GM20431 (cell line): Measurements from ENCODE around the gene WIPF2.
"Not testable (repeated sequence)": the region's sequence is repeated elsewhere in the genome, so short reads cannot be mapped to it uniquely, and the experiment has no call there.

Experiments used
- in situ Hi-C: fragments of 300-500 bp; cut with MseI, MboI; formaldehyde crosslinking; loops from one replicate; pipeline ENCODE4 v1.15.0; 2020; ENCODE audit warnings: low sequenced_read_pairs; ENCODE audit not compliant: unreplicated experiment

The WIPF2 gene

DNA sequence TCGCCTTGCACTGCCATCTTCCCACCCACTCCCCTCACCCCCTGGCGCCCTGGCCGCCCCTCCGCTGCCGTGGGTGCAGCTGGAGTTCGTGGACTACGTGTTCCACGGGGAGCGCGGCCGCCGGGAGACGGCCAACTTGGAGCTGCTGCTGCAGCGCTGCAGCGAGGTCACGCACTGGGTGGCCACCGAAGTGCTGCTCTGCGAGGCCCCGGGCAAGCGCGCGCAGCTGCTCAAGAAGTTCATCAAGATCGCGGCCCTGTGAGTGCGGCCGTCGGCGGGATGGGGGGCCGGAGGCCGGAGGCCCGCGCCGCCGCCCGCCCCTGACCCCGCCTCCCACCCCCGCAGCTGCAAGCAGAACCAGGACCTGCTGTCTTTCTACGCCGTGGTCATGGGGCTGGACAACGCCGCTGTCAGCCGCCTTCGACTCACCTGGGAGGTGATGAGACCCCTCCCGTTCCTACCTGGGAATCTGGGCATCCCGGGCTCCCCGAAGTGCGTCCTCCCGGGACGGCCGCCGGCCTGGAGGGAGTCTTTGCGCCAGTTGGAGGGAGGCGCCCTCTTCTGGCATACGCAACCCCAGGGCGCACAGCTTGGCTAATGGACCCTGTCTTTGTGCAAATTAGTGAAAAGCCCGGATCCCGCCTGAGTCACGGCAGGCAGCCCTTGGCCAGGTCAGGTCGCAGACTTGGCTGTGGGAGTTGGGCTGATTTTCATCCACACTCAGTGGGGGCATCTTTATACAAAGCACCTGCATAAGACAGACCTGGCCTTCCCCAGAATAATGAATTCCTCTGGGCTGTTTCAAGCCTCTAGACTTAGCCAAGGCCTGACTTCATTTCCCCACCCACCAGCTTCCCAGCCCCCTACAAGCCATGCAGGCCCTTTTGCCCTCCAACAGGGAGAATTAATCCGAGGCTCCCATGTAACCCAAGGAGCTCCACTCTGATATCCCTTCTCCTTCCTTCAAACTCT lies 27.6 kb upstream of the WIPF2 start:
- in situ Hi-C loops: no loop called here

- in situ Hi-C loops: no loop called here
Measured at GRCh38 chr17:40192961-40193360, 26.1 kb upstream of the WIPF2 start.

DNA sequence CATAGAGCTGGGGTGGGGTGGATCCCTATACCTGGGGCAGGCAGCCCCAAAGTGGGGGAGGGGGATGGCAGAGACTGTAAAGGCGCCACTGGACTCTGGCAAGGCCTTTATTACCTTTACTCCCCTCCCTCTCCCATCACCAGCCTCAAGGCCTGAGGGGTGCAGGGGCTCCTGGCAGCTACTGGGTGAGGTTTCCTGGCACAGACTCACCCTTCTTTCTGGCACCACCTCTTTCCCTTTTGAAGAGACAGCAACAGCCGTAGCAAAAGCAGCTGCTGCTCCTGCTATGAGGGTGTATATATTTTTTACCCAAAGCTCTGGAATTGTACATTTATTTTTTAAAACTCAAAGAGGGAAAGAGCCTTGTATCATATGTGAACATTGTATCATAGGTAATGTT lies 24.3 kb upstream of the WIPF2 start:
- in situ Hi-C loops: no loop called here

GRCh38 chr17:40197550-40197949 lies 21.6 kb upstream of the WIPF2 start:
- in situ Hi-C loops: no loop called here

DNA sequence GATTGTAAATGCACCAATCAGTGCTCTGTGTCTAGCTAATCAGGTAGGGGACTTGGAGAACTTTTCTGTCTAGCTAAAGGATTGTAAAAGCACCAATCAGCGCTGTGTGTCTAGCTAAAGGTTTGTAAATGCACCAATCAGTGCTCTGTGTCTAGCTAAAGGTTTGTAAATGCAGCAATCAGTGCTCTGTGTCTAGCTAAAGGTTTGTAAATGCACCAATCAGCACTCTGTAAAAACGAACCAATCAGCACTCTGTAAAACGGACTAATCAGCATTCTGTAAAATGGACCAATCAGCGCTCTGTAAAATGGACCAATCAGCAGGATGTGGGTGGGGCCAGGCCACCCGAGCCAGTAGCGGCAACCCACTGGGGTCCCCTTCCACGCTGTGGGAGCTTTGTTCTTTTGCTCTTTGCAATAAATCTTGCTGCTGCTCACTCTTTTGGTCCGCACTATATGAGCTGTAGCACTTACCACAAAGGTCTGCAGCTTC lies 21.1 kb upstream of the WIPF2 start:
- in situ Hi-C loops: not testable (repeated sequence)

GRCh38 chr17:40198576-40198975 lies 20.5 kb upstream of the WIPF2 start:
- in situ Hi-C loops: no loop called here

DNA sequence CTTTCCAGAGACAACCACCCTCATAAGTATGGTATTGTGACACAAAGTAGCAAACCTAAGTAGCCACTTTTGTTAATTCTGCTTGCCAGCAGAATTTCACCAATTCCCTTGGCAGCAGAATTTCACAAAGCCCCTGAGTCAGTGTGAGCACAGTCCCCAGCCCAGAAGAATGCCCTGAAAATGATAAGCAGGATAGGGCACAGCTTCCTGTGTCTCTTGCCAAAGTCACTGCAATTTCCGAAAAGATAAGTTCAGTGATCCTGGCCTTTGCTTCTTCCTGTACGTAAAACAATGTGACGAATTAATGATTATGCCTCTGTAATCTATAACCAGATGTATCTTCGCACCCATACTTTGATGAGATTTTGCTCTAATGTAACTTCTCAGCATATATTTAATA lies 16.0 kb upstream of the WIPF2 start:
- in situ Hi-C loops: no loop called here

DNA sequence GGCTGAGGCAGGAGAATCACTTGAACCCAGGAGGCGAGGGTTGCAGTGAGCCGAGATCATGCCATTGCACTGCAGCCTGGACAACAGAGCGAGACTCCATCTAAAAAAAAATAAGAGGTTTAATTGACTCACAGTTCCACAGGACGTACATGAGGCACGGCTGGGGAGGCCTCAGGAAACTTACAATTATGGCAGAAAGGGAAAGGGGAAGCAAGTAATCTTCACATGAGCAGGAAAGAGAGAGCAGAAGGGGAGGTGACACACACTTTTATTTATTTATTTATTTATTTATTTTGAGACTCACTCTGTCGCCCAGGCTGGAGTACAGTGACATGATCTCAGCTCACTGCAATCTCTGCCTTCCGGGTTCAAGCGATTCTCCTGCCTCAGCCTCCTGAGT lies 12.9 kb upstream of the WIPF2 start:
- in situ Hi-C loops: not testable (repeated sequence)

- in situ Hi-C loops: no loop called here
Measured at GRCh38 chr17:40209404-40210093, 9.6 kb upstream of the WIPF2 start.

DNA sequence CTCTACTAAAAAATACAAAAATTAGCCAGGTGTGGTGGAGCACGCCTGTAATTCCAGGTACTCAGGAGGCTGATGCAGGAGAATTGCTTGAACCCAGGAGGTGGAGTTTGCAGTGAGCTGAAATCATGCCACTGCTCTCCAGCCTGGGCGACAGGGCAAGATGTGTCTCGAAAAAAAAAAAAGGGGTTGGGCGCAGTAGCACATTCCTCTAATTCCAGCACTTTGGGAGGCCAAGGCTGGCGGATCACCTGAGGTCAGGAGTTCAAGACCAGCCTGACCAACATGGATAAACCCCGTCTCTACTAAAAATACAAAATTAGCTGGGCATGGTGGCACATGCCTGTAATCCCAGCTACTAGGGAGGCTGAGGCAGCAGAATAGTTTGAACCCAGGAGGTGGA lies 5.2 kb upstream of the WIPF2 start:
- in situ Hi-C loops: not testable (repeated sequence)

DNA sequence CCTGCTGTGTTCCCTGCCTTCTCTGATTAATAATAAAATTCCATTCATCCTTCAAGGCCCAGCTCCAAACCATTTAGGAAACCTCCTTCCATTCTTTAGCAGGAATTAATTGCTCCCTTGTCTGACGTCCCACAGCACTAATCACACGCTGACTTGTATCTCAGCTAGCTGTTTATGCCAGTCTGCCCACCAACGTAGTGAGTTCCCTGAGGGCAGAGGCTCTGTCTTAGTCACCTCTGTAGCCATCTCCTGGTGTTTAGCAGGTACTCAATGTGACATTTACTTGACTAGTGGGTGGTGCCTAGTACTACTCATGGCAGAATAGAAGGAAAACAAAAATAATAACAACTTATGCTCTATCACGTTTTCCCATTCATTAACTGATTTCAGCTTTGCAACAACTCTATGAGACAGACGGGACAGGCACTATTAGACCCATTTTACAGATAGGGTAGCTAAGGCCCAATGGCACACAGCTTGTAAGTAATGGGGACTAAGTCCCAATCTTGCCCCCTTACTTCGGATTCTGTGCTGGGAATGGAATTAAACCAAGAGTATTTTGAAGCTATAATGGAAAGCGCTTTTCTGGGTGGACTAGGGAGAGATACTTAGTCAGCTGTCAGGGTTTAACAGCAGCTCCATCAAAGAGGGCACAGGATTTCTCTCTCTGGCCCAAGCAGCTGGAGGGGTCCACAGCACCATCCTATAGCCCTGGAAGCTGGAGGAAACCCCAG lies 931 bp upstream of the WIPF2 start:
- in situ Hi-C loops: no loop called here

DNA sequence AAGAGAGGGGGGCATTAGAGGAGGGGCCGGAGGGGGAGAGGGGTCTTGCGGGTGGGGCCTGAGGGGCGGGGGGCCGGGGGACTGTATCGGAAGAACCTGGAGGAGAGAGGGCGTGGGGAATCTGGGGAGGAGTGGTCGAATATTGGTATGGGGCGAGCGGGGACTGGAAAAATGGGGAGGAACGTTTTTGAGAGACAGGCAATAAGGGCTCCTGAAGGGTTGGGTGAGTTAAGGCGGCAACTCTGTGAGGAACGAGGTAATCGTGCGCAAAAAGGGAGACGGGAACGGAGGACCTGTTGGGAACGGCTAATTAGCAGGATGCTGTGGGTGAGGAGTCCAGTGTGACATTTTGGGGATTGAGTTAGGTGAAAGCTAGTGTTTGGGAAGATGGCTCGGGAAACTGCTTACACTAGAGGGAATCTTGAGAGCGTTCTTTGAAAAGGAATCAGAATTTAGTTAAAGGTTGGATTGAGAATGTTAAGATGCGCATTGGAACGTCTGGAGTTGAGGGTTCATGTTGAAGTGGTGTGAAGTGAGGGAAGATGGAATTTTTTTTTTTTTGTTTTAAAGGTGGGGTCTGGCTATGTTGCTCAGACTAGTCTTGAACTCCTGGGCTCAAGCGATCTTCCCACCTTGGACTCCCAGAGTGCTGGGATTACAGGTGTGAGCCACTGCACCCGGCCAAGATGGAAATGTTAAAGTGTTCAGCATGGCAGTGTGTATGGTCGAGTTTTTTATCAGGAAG lies 662 bp downstream of the WIPF2 start:
- in situ Hi-C loops: no loop called here

GRCh38 chr17:40224718-40225550 lies 5.8 kb downstream of the WIPF2 start:
- in situ Hi-C loops: no loop called here

DNA sequence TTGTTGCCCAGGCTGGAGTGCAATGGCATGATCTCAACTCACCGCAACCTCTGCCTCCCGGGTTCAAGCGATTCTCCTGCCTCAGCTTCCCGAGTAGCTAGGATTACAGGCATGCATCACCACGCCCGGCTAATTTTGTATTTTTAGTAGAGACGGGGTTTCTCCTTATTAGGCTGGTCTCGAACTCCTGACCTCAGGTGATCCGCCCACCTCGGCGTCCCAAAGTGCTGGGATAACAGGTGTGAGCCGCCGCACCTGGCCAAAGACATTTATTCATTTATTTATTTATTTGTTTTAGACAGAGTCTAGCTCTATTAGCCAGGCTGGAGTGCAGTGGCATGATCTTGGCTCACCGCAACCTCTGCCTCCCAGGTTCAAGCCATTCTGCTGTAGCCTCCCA lies 10.0 kb downstream of the WIPF2 start:
- in situ Hi-C loops: not testable (repeated sequence)

GRCh38 chr17:40230670-40231069 lies 11.6 kb downstream of the WIPF2 start:
- in situ Hi-C loops: no loop called here

- in situ Hi-C loops: not testable (repeated sequence)
Measured at GRCh38 chr17:40231928-40232327, 12.8 kb downstream of the WIPF2 start.

GRCh38 chr17:40241252-40241834 lies 22.2 kb downstream of the WIPF2 start:
- in situ Hi-C loops: no loop called here

DNA sequence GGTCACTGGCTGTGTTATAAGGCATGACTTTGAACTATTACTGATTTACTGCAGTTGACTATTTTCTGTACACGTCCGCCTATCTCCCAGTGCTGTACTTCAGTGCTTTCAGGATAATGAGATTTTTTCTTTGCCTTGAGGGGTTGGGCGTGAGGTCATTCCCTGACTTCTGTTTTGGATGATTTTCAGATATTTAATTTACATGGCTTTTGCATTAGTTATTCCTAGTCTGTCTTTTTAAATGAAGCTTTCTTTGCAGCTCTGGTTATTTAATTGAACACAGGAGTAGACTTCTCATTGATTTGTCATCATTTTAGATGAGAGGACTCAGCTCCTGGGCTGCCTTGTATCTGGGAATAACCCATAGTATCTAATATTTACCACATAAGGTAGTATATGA lies 23.7 kb downstream of the WIPF2 start:
- in situ Hi-C loops: no loop called here

DNA sequence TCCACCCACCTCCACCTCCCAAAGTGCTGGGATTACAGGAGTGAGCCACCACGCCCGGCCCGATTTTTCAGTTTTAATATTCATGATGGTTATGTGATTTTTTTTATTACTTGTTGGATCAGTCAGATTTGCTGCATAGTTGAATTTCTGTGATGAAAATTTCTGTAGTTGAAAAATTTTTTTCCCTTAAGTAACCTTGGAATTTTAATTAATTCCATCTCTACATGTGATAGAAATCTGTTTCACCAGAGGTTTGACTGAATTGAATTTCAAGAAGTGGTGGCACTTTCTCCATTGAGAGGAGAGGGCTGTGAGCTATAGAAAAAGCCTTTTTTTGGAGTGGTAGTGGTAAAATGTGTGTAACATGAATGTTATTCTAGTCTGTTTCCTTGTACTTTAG lies 24.7 kb downstream of the WIPF2 start:
- in situ Hi-C loops: no loop called here
